CD4-positive, alpha-beta T cell treated with Interleukin-12 subunit alpha and Interleukin-12 subunit beta, for 1 hour (primary cell): ENCODE data around the gene DCBLD1.
A peak's percentile ranks its signal among the peaks of the same experiment; 100 is the strongest.

Experiments
- DNase-seq: peaks from one replicate; pipeline ENCODE4 v3.0.0-alpha.2; 2020

Gene DCBLD1

GRCh38 chr6:117472667-117473066, 9.8 kb upstream of the DCBLD1 start:
- no peak for DNase-seq

- no peak for DNase-seq
Observed at GRCh38 chr6:117473401-117473800, 9.1 kb upstream of the DCBLD1 start.

GRCh38 chr6:117477988-117478852, 4.3 kb upstream of the DCBLD1 start:
- DNase-seq, result peak; percentile 33

- DNase-seq, result no peak
Observed at GRCh38 chr6:117478853-117479231, 3.6 kb upstream of the DCBLD1 start.

GRCh38 chr6:117480651-117481050, 1.8 kb upstream of the DCBLD1 start:
- DNase-seq, result no peak

GRCh38 chr6:117481278-117481925, 1.1 kb upstream of the DCBLD1 start:
- peak; percentile 17 for DNase-seq

- DNase-seq, result peak; percentile 5
Observed at GRCh38 chr6:117481926-117482239, 591 bp upstream of the DCBLD1 start.

- DNase-seq, result peak; percentile 12
Observed at GRCh38 chr6:117483004-117483644, 650 bp downstream of the DCBLD1 start.

- DNase-seq, result peak; percentile 21
Observed at GRCh38 chr6:117483645-117484016, 1.2 kb downstream of the DCBLD1 start.

- DNase-seq, result no peak
Observed at GRCh38 chr6:117484052-117484646, 1.7 kb downstream of the DCBLD1 start.

- DNase-seq, result no peak
Observed at GRCh38 chr6:117485433-117485832, 3.0 kb downstream of the DCBLD1 start.

GRCh38 chr6:117487821-117488220, 5.3 kb downstream of the DCBLD1 start:
- DNase-seq, result no peak

GRCh38 chr6:117489003-117489402, 6.5 kb downstream of the DCBLD1 start:
- no peak for DNase-seq

- DNase-seq, result no peak
Observed at GRCh38 chr6:117491916-117492315, 9.4 kb downstream of the DCBLD1 start.

GRCh38 chr6:117493470-117493869, 11.0 kb downstream of the DCBLD1 start:
- DNase-seq, result no peak

- no peak for DNase-seq
Observed at GRCh38 chr6:117494283-117494682, 11.8 kb downstream of the DCBLD1 start.

GRCh38 chr6:117494694-117495318, 12.3 kb downstream of the DCBLD1 start:
- DNase-seq, result no peak

GRCh38 chr6:117495425-117495824, 13.0 kb downstream of the DCBLD1 start:
- no peak for DNase-seq

- no peak for DNase-seq
Observed at GRCh38 chr6:117495869-117496268, 13.4 kb downstream of the DCBLD1 start.

GRCh38 chr6:117496383-117496990, 14.0 kb downstream of the DCBLD1 start:
- no peak for DNase-seq

- DNase-seq, result no peak
Observed at GRCh38 chr6:117497237-117497636, 14.8 kb downstream of the DCBLD1 start.

- DNase-seq, result no peak
Observed at GRCh38 chr6:117498159-117498558, 15.7 kb downstream of the DCBLD1 start.

GRCh38 chr6:117501722-117502121, 19.2 kb downstream of the DCBLD1 start:
- no peak for DNase-seq
